Measurements from ENCODE around the gene AKAP5. TPM values are rescaled to one million over a fixed set of nuclear protein-coding genes. Genes with fewer than 3 reads are reported as not detected.

AKAP5 gene
- total RNA-seq, 1 donor, result 2.3 TPM

GRCh38 chr14:64474041-64474440, 8.7 kb downstream of the AKAP5 start:
- H3K27me3 ChIP-seq (ENCODE audit: insufficient read depth, low read length), result no peaks in the 10 kb centered on the region
- no peak overlapping the region for H3K4me3 ChIP-seq (ENCODE audit: low read length)
- H3K9me3 ChIP-seq (ENCODE audit: low read depth, low read length), result no peaks in the 10 kb centered on the region
- no peaks in the 10 kb centered on the region for H3K4me1 ChIP-seq (ENCODE audit: insufficient read depth, low read length)

- no peak overlapping the region for H3K4me3 ChIP-seq (ENCODE audit: low read length)
- no peaks in the 10 kb centered on the region for H3K9me3 ChIP-seq (ENCODE audit: low read depth, low read length)
- H3K4me1 ChIP-seq (ENCODE audit: insufficient read depth, low read length), result no peaks in the 10 kb centered on the region
- H3K27me3 ChIP-seq (ENCODE audit: insufficient read depth, low read length), result no peaks in the 10 kb centered on the region
Measured at GRCh38 chr14:64474698-64475097, 9.4 kb downstream of the AKAP5 start.

GRCh38 chr14:64475585-64476273, 10.4 kb downstream of the AKAP5 start:
- H3K27me3 ChIP-seq (ENCODE audit: insufficient read depth, low read length), result no peaks in the 10 kb centered on the region
- H3K4me1 ChIP-seq (ENCODE audit: insufficient read depth, low read length), result no peaks in the 10 kb centered on the region
- H3K4me3 ChIP-seq (ENCODE audit: low read length), result no peak overlapping the region
- no peaks in the 10 kb centered on the region for H3K9me3 ChIP-seq (ENCODE audit: low read depth, low read length)

- no peaks in the 10 kb centered on the region for H3K9me3 ChIP-seq (ENCODE audit: low read depth, low read length)
- H3K4me3 ChIP-seq (ENCODE audit: low read length), result no peak overlapping the region
- H3K4me1 ChIP-seq (ENCODE audit: insufficient read depth, low read length), result no peaks in the 10 kb centered on the region
Measured at GRCh38 chr14:64476438-64476837, 11.1 kb downstream of the AKAP5 start.

GRCh38 chr14:64478634-64479250, 13.4 kb downstream of the AKAP5 start:
- no peaks in the 10 kb centered on the region for H3K9me3 ChIP-seq (ENCODE audit: low read depth, low read length)
- H3K4me1 ChIP-seq (ENCODE audit: insufficient read depth, low read length), result no peaks in the 10 kb centered on the region
- no peaks in the 10 kb centered on the region for H3K27me3 ChIP-seq (ENCODE audit: insufficient read depth, low read length)
- H3K4me3 ChIP-seq (ENCODE audit: low read length), result no peak overlapping the region

More at GRCh38 chr14:64476438-64476837, 11.1 kb downstream of the AKAP5 start:
- no peaks in the 10 kb centered on the region for H3K27me3 ChIP-seq (ENCODE audit: insufficient read depth, low read length)

- H3K27me3 ChIP-seq (ENCODE audit: insufficient read depth, low read length), result no peaks in the 10 kb centered on the region
Measured at GRCh38 chr14:64488590-64489099, 23.3 kb downstream of the AKAP5 start.

GRCh38 chr14:64491637-64492036, 26.3 kb downstream of the AKAP5 start:
- no peak overlapping the region for H3K4me3 ChIP-seq (ENCODE audit: low read length)
- no peaks in the 10 kb centered on the region for H3K27me3 ChIP-seq (ENCODE audit: insufficient read depth, low read length)
- peaks cover 3% of the 10 kb centered on the region for H3K4me1 ChIP-seq (ENCODE audit: insufficient read depth, low read length)
- H3K9me3 ChIP-seq (ENCODE audit: low read depth, low read length), result no peaks in the 10 kb centered on the region

More at GRCh38 chr14:64488590-64489099, 23.3 kb downstream of the AKAP5 start:
- H3K4me3 ChIP-seq (ENCODE audit: low read length), result no peak overlapping the region
- H3K4me1 ChIP-seq (ENCODE audit: insufficient read depth, low read length), result peaks cover 3% of the 10 kb centered on the region
- no peaks in the 10 kb centered on the region for H3K9me3 ChIP-seq (ENCODE audit: low read depth, low read length)

GRCh38 chr14:64493455-64493854, 28.2 kb downstream of the AKAP5 start:
- Histone ChIP-seq H3K27me3 (ENCODE audit: insufficient read depth, low read length) (no peaks in the 10 kb centered on the region), H3K4me1 (ENCODE audit: insufficient read depth, low read length) (peaks cover 3% of the 10 kb centered on the region), H3K4me3 (ENCODE audit: low read length) (no peak overlapping the region), H3K9me3 (ENCODE audit: low read depth, low read length) (no peaks in the 10 kb centered on the region)

- no peaks in the 10 kb centered on the region for H3K27me3 ChIP-seq (ENCODE audit: insufficient read depth, low read length)
- peaks cover 13% of the 10 kb centered on the region for H3K4me1 ChIP-seq (ENCODE audit: insufficient read depth, low read length)
- no peaks in the 10 kb centered on the region for H3K9me3 ChIP-seq (ENCODE audit: low read depth, low read length)
- H3K4me3 ChIP-seq (ENCODE audit: low read length), result no peak overlapping the region
Measured at GRCh38 chr14:64495252-64495651, 30.0 kb downstream of the AKAP5 start.

- Histone ChIP-seq H3K4me3 (ENCODE audit: low read length) (no peak overlapping the region), H3K4me1 (ENCODE audit: insufficient read depth, low read length) (peaks cover 24% of the 10 kb centered on the region), H3K9me3 (ENCODE audit: low read depth, low read length) (no peaks in the 10 kb centered on the region), H3K27me3 (ENCODE audit: insufficient read depth, low read length) (no peaks in the 10 kb centered on the region)
Measured at GRCh38 chr14:64496764-64497163, 31.5 kb downstream of the AKAP5 start.

GRCh38 chr14:64500088-64500487, 34.8 kb downstream of the AKAP5 start:
- Histone ChIP-seq H3K27me3 (ENCODE audit: insufficient read depth, low read length) (no peaks in the 10 kb centered on the region), H3K9me3 (ENCODE audit: low read depth, low read length) (no peaks in the 10 kb centered on the region), H3K4me3 (ENCODE audit: low read length) (no peak overlapping the region), H3K4me1 (ENCODE audit: insufficient read depth, low read length) (peaks cover 37% of the 10 kb centered on the region)

GRCh38 chr14:64501411-64502171, 36.3 kb downstream of the AKAP5 start:
- Histone ChIP-seq H3K27me3 (ENCODE audit: insufficient read depth, low read length) (no peaks in the 10 kb centered on the region), H3K4me3 (ENCODE audit: low read length) (peak overlapping the region; percentile 86), H3K4me1 (ENCODE audit: insufficient read depth, low read length) (peaks cover 49% of the 10 kb centered on the region), H3K9me3 (ENCODE audit: low read depth, low read length) (no peaks in the 10 kb centered on the region)

GRCh38 chr14:64502456-64502855, 37.2 kb downstream of the AKAP5 start:
- H3K4me1 ChIP-seq (ENCODE audit: insufficient read depth, low read length), result peaks cover 56% of the 10 kb centered on the region

GRCh38 chr14:64502887-64503433, 37.7 kb downstream of the AKAP5 start:
- peaks cover 61% of the 10 kb centered on the region for H3K4me1 ChIP-seq (ENCODE audit: insufficient read depth, low read length)
- H3K4me3 ChIP-seq (ENCODE audit: low read length), result peak overlapping the region; percentile 86
- H3K27me3 ChIP-seq (ENCODE audit: insufficient read depth, low read length), result no peaks in the 10 kb centered on the region
- no peaks in the 10 kb centered on the region for H3K9me3 ChIP-seq (ENCODE audit: low read depth, low read length)

More at GRCh38 chr14:64502456-64502855, 37.2 kb downstream of the AKAP5 start:
- no peaks in the 10 kb centered on the region for H3K9me3 ChIP-seq (ENCODE audit: low read depth, low read length)
- H3K4me3 ChIP-seq (ENCODE audit: low read length), result peak overlapping the region; percentile 86
- no peaks in the 10 kb centered on the region for H3K27me3 ChIP-seq (ENCODE audit: insufficient read depth, low read length)
